HPDE6-E6E7 (cell line): Measurements from ENCODE around the gene ANKRD13D.
"Not testable (repeated sequence)": the region's sequence is repeated elsewhere in the genome, so short reads cannot be mapped to it uniquely, and the experiment has no call there.

Experiments used
- DNase-seq: peaks from one replicate; pipeline ENCODE4 v3.0.0; 2011; ENCODE audit warnings: missing footprints; ENCODE audit errors: extremely low spot score

Gene ANKRD13D

GRCh38 chr11:67289226-67289650, at the start of gene ANKRD13D:
TSS of gene ANKRD13D (plus strand) at chr11:67289303. CDS start at chr11:67289461, 158 bp downstream.
- no peak for DNase-seq

GRCh38 chr11:67239783-67240575, 49.1 kb upstream of the ANKRD13D start:
- DNase-seq = peak; percentile 97

GRCh38 chr11:67240576-67241389, 48.3 kb upstream of the ANKRD13D start:
- DNase-seq = no peak

- no peak for DNase-seq
Measured at GRCh38 chr11:67242548-67242947, 46.6 kb upstream of the ANKRD13D start.

GRCh38 chr11:67243051-67243450, 46.1 kb upstream of the ANKRD13D start:
- no peak for DNase-seq

GRCh38 chr11:67245046-67245445, 44.1 kb upstream of the ANKRD13D start:
- DNase-seq = no peak

GRCh38 chr11:67247946-67248550, 41.1 kb upstream of the ANKRD13D start:
- no peak for DNase-seq

- peak; percentile 90 for DNase-seq
Measured at GRCh38 chr11:67248653-67249052, 40.5 kb upstream of the ANKRD13D start.

GRCh38 chr11:67250059-67251043, 38.8 kb upstream of the ANKRD13D start:
- DNase-seq = no peak

- DNase-seq = no peak
Measured at GRCh38 chr11:67251841-67252240, 37.3 kb upstream of the ANKRD13D start.

- DNase-seq = no peak
Measured at GRCh38 chr11:67252831-67253239, 36.3 kb upstream of the ANKRD13D start.

GRCh38 chr11:67253872-67254624, 35.1 kb upstream of the ANKRD13D start:
- DNase-seq = no peak

- DNase-seq = no peak
Measured at GRCh38 chr11:67254798-67255197, 34.3 kb upstream of the ANKRD13D start.

GRCh38 chr11:67255353-67255752, 33.8 kb upstream of the ANKRD13D start:
- no peak for DNase-seq

GRCh38 chr11:67255864-67256263, 33.2 kb upstream of the ANKRD13D start:
- no peak for DNase-seq

- DNase-seq = no peak
Measured at GRCh38 chr11:67256477-67257135, 32.5 kb upstream of the ANKRD13D start.

GRCh38 chr11:67260406-67260805, 28.7 kb upstream of the ANKRD13D start:
- no peak for DNase-seq

GRCh38 chr11:67260885-67261639, 28.0 kb upstream of the ANKRD13D start:
- not testable (repeated sequence) for DNase-seq

GRCh38 chr11:67261640-67261945, 27.5 kb upstream of the ANKRD13D start:
- DNase-seq = no peak
